Gastroesophageal sphincter (tissue), 3 donors: Measurements from ENCODE around the gene WDCP.
"Not testable (repeated sequence)": the region's sequence is repeated elsewhere in the genome, so short reads cannot be mapped to it uniquely, and the experiment has no call there.

Source experiments
- EP300 ChIP-seq: sonication (generic); formaldehyde crosslinking; IDR thresholded peaks from one replicate; pipeline ENCODE4 v1.6.1; 2017; ENCODE audit warnings: antibody characterized with exemption, mild to moderate bottlenecking
- POLR2A ChIP-seq, 2 donors: fragments of 450-650 bp; IDR thresholded peaks; one replicate each; pipeline ENCODE4 v1.6.1; 2017; ENCODE audit warnings: antibody characterized with exemption in 2 of 2, mild to moderate bottlenecking in 2 of 2, moderate library complexity in 1 of 2
- POLR2AphosphoS5 ChIP-seq: sonication (generic); formaldehyde crosslinking; IDR thresholded peaks from one replicate; pipeline ENCODE4 v1.6.1; 2017; ENCODE audit warnings: antibody characterized with exemption
- TF ChIP-seq, protein P1 (sequence below), 4 experiments: fragments of 200-600 bp in 2 of 4; fragments of 450-650 bp in 2 of 4; sonication (generic) in 1 of 4; IDR thresholded peaks; one replicate each; pipeline ENCODE4 v1.5.1; 2017 to 2019; ENCODE audit warnings: antibody characterized with exemption in 4 of 4, mild to moderate bottlenecking in 2 of 4, moderate library complexity in 2 of 4

DNA sequence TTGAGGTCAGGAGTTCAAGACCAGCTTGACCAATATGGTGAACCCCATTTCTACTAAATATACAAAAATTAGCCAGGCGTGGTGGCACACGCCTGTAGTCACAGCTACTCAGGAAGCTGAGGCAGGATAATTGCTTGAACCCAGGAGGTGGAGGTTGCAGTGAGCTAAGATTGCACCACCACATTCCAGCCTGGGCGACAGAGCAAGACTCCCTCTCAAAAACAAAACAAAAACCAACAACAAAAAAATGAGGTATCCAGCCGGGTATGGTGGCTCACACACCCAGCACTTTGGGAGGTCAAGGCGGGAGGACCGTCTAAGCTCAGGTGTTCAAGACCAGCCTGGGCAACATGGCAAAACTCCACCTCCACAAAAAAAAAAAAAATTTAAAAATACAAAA lies 32.3 kb downstream of the WDCP start:
- TF ChIP-seq POLR2A (IDR thresholded peaks at IDR 0.05); POLR2AphosphoS5; EP300: not testable (repeated sequence)
- TF ChIP-seq, protein P1, sequence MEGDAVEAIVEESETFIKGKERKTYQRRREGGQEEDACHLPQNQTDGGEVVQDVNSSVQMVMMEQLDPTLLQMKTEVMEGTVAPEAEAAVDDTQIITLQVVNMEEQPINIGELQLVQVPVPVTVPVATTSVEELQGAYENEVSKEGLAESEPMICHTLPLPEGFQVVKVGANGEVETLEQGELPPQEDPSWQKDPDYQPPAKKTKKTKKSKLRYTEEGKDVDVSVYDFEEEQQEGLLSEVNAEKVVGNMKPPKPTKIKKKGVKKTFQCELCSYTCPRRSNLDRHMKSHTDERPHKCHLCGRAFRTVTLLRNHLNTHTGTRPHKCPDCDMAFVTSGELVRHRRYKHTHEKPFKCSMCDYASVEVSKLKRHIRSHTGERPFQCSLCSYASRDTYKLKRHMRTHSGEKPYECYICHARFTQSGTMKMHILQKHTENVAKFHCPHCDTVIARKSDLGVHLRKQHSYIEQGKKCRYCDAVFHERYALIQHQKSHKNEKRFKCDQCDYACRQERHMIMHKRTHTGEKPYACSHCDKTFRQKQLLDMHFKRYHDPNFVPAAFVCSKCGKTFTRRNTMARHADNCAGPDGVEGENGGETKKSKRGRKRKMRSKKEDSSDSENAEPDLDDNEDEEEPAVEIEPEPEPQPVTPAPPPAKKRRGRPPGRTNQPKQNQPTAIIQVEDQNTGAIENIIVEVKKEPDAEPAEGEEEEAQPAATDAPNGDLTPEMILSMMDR (IDR thresholded peaks at IDR 0.05): not testable (repeated sequence)
